ENCODE measurements around the gene RANBP17.

GRCh38 chr5:171270136-171270535, 408.3 kb downstream of the RANBP17 start:
- TF ChIP-seq CTCF (IDR thresholded peaks at IDR 0.05), result no peak
- TF ChIP-seq EZH2 (IDR thresholded peaks at IDR 0.05; ENCODE audit: borderline replicate concordance, insufficient read depth, low read depth, low read length, poor library complexity, severe bottlenecking), result no peak
